PC-9 (cell line): ENCODE measurements around the gene TMEM185B.

ENCODE experiments used
- CTCF ChIP-seq: fragments of 200-600 bp; sonication (generic); conservative IDR thresholded peaks from 2 replicates; pipeline ENCODE4 v1.6.1; 2017; ENCODE audit warnings: mixed run types, antibody characterized with exemption, mild to moderate bottlenecking, moderate library complexity
- EZH2 ChIP-seq: fragments of 200-600 bp; sonication (generic); IDR thresholded peaks from 2 replicates; pipeline ENCODE4 v1.8.0; 2017; ENCODE audit warnings: antibody characterized with exemption, low read depth

- TF ChIP-seq CTCF: no peak
- TF ChIP-seq EZH2: no peak
Measured at GRCh38 chr2:120244656-120245519, 21.7 kb upstream of the TMEM185B start.
